ENCODE results near the gene WNK2.
A peak's percentile ranks its signal among the peaks of the same experiment; 100 is the strongest.
"Not testable (repeated sequence)": the region's sequence is repeated elsewhere in the genome, so short reads cannot be mapped to it uniquely, and the experiment has no call there.

The WNK2 gene

GRCh38 chr9:93183663-93184431 lies at the start of gene WNK2:
WNK2 (plus strand) TSS chr9:93184139; CDS start chr9:93184930, 791 bp downstream.
- no peak for DNase-seq

- peak; percentile 29 for DNase-seq
Measured at GRCh38 chr9:93134740-93135444, 49.0 kb upstream of the WNK2 start.

DNA sequence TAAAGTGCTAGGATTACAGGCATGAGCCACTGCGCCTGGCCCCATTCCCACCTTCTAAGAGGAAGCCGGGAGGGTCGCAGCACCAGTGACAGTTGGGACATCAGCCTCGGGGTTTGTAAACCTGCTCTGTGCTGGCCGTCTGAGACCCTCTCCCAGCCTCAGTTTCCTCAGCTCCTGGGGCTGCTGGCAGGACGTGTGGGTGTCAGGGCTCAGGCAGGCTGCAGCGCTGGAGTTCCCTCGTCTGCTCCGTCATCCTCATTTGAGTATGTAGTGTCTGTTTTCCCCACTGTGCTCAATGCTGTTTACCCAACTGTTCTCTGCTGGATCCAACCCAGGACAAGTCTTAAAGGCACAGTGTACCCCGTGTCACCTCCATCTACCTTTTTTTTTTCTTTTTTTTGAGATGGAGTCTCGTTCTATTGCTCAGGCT lies 47.9 kb upstream of the WNK2 start:
- no peak for DNase-seq

- DNase-seq = no peak
Measured at GRCh38 chr9:93137362-93137761, 46.6 kb upstream of the WNK2 start.

DNA sequence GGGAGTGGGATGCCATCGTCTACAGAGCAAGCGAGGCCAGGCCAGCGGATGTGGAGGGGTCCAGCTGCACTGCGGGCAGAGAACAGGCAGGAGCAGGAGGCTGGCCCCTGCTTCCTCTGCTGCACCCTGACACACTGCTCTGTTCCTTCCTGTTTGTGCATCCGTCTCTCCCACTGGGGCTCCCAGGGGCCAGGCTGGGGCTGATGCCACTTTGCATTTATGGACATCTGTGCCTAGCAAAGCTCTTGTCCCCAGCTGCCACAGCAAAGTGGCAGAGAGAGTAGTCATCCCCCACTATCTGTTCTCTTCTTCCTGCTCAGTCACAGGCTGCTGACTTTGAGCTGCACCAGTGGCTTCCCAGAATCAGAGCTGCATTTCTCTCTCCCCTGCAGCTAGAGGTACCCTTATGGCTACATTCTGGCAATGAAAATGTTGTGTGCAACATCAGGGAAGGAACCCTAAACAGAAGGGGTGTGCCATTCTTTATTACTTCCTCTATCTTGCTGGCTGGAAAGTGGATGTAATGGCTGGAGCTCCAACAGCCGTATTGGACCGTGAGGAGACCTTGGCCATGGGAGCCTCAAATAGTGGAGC lies 45.7 kb upstream of the WNK2 start:
- no peak for DNase-seq

DNA sequence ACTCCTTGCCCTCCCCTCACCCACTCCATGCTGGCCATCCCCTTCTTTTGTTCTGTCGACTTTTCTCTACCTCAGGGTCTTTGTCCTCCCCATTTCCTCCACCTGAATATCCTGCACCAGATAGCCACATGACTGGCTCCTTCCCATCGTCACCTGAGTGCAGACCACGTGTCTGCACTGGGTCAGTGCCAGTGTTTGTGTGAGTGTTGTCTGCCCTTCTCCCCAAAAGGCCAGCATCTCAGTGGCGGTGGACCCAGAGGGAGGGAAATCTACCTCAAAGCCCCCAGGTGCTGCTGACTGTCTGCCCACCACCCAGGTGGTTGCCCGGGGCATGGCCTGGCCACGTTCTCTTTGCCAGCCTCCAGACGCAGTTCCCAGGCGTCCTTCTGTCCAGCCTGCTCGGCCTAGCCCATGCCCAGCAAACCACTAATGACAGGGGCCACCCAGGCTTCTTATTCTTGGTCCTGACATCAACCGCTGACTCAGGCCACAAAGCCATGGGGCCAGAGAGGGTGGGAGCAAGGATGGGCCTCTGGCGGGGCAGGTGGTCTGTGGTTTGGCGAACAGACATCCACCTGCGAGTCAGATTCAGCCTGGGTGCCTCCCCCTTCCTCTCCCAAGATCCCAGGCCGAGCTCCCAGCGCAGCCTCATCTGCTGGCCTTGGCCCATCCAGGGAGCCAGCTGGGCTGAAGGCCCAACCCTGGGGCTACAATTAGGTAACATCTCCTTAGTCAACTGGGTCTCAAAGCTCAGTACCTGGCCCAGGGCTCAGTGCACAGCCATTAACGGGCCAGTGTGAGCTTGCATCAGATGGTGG lies 44.4 kb upstream of the WNK2 start:
- no peak for DNase-seq

- DNase-seq = no peak
Measured at GRCh38 chr9:93141771-93142483, 42.0 kb upstream of the WNK2 start.

- peak; percentile 87 for DNase-seq
Measured at GRCh38 chr9:93143830-93144530, 40.0 kb upstream of the WNK2 start.

DNA sequence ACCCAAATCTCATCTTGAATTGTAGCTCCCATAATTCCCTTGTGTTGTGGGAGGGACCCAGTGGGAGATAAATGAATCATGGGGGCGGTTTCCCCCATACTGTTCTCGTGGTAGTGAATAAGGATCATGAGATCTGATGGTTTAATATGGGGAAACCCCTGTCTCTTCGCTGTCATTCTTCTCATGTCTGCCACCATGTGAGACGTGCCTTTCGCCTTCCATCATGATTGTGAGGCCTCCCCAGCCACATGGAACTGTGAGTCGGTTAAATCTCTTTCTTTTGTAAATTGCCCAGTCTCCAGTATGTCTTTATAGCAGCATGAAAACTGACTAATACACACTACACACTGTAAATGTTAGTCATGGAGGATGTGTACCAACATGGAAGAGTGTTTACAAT lies 37.2 kb upstream of the WNK2 start:
- DNase-seq = not testable (repeated sequence)

DNA sequence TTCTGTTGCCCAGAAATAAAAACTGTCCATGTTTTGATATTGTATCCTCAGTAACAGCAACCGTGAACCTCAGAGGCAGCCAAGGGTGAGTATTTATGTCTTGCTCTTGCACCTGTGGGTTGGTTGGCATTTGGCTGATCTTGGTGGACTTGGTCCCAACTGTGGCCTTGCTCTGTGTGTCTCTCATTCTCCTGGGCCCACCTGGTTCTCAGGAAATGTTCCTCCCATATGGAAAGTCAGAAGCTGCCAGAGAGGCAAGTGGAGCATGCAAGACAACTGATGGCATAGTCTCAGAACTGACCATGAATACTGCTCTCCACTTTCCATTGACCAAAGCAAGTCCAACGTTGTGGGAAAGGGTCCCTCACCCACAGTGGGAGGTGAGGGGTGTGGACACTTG lies 36.3 kb upstream of the WNK2 start:
- DNase-seq = no peak

DNA sequence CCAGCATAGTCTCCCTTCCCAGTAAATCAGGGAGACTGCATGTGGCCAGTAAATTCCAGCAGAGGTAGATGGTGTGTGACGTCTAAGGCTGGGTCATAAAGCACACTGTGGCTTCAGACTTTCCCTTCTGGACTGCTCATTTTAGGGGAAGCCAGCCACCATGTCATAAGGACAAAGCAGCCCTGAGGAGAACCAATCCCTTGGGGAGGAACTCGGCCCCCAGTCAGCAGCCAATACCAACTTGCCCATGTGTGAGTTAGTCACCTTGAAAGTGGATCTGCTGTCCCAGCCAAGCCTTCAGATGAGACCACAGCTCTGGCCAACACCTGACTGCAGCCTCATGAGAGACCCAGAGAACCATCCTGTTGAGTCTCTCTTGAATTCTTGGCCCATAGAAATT lies 35.2 kb upstream of the WNK2 start:
- no peak for DNase-seq

- no peak for DNase-seq
Measured at GRCh38 chr9:93149361-93149760, 34.6 kb upstream of the WNK2 start.

GRCh38 chr9:93151097-93151784 lies 32.7 kb upstream of the WNK2 start:
- no peak for DNase-seq

- no peak for DNase-seq
Measured at GRCh38 chr9:93154293-93154903, 29.5 kb upstream of the WNK2 start.

DNA sequence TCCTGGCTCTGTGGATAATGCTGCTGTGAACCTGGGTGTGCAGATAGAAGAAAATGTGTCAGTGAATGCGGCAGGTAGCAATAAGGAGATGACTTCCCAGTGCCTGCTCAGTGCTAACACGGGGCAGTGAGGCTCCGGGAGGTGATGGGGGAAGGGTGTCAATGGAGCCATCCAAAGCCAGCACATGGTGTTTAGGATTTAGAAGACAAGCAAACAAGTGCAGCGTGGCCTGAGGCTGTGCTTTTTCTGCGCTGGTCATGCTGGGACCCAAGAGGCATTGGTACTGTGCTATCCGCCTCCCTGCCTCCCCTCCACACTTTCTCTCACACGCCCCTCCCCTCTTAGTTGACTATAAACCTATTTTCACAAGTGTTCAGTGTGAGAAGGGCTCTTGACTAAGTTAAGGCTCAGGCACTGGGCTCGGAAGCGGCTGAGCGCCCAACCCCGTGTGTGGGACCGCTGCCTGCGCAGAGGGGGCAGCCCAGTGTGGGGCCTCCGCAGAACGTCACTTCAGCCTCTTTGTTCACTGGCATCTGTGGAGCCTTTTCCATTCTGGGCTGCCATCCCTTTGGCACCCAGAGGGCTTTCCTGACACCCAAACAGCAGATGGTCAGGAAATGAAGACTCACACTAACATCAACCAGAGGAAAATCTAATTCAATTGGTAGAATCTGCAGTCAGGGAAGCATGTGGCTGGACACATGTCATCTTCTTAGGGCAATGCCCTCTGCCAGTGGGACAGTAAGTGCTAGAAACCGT lies 28.0 kb upstream of the WNK2 start:
- no peak for DNase-seq

GRCh38 chr9:93156475-93157008 lies 27.4 kb upstream of the WNK2 start:
- DNase-seq = no peak

DNA sequence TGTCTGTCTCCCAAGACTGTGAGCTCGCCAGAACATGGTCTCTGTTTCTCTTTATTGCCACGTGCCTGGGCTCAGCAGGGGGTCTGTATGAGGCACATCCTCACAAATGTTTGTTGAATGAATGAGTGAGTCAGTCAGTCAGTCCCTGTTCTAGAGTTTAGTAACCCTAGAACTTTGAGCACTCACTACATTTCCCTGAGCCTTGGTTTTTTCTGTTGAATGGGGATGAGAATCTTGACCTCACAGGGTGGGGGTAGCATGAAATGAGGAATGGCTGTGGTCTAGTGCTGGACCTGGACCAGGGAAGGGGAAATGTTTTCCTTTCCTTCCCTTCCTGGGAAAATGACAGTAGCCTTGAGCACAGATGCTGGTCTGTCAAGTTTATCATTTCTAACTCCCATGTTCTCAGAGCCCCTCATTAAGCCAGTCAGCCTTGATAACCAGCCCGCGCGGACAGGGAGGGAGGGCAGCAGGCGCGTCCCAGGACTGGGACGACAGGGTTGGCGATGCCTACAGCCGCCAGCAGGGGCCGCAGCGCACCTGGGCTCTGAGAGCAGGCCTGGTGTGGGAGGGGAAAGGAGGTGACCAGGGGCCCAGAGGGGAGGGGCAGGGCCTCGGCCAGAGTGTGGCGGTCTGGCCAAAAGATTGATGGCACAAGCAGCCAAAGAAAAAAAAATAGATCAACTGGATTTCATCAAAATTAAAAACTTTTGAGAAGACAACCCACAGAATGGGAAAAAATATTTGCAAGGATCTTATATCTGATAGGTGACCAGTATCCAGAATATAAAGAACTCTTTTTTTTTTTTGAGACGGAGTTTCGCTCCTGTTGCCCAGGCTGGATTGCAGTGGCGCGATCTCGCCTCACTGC lies 24.1 kb upstream of the WNK2 start:
- peak; percentile 91 for DNase-seq

- DNase-seq = peak; percentile 65
Measured at GRCh38 chr9:93161786-93162562, 22.0 kb upstream of the WNK2 start.
